ENCODE results near the gene LOX. TPM values are rescaled to one million over a fixed set of nuclear protein-coding genes. Genes with fewer than 3 reads are reported as not detected.

The LOX gene
- total RNA-seq, 2 experiments from 2014 or later = not detected

DNA sequence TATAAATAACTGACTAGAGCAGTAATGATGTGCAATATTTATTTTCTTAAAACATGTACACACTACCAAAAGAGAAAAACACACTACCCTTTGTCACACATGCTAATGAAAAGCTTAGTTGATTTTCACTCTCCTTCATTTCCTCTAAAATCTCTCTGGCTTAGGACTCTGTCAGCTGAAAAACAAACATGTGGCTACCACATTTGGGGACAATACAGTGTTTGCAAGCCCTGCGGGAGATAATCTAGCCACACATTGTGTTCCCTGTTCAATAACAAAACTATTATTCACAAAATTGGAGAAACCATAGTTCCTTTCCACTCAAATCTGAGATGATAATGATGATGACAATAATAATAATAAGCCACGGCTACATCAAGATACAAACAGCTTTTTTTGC lies 3.5 kb upstream of the LOX start:
- Mint-ChIP-seq H3K9me3 (no peaks in the 10 kb centered on the region), H3K4me3 (no peak overlapping the region), H3K4me1 (peaks cover 17% of the 10 kb centered on the region), H3K27ac (no peak overlapping the region), H3K36me3 (peaks cover 3% of the 10 kb centered on the region), H3K27me3 (peaks cover 49% of the 10 kb centered on the region)
- no peak for DNase-seq

DNA sequence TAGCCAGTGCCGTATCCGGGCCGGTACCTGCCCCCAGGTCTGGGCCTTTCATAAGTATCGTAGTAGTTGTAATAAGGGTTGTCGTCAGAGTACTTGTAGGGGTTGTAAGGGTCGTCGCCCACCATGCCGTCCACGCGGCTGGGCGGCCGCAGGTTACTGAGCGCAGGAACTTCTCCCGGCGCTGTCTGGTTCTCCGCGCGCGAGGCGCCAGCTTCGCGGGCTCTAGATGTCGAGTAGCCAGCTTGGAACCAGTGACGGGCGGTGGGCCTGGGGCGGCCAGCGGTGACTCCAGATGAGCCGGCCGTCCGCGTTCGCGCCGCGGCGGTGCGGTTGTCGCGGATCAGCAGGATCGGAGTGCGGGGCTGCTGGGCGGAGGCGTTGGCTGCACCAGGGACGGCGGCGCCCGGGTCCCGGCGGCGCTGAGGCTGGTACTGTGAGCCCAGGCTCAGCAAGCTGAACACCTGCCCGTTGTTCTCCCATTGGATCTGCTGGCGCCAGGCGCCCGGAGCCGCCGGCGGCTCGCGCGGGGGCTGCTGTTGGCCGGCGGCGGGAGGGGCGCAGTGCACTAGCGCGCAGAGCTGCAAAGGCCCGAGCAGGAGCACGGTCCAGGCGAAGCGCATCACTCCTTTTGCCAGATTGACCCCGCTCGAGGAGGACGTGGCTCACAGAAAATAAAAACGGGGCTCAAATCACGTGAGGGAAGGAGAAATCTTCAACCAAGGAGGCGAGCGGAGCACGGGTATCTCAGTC lies 518 bp downstream of the LOX start:
- Mint-ChIP-seq H3K4me3 (peak overlapping the region; percentile 74), H3K4me1 (peaks cover 17% of the 10 kb centered on the region), H3K36me3 (peaks cover 3% of the 10 kb centered on the region), H3K9me3 (no peaks in the 10 kb centered on the region), H3K27me3 (peaks cover 77% of the 10 kb centered on the region), H3K27ac (no peak overlapping the region)
- DNase-seq = peak; percentile 23

DNA sequence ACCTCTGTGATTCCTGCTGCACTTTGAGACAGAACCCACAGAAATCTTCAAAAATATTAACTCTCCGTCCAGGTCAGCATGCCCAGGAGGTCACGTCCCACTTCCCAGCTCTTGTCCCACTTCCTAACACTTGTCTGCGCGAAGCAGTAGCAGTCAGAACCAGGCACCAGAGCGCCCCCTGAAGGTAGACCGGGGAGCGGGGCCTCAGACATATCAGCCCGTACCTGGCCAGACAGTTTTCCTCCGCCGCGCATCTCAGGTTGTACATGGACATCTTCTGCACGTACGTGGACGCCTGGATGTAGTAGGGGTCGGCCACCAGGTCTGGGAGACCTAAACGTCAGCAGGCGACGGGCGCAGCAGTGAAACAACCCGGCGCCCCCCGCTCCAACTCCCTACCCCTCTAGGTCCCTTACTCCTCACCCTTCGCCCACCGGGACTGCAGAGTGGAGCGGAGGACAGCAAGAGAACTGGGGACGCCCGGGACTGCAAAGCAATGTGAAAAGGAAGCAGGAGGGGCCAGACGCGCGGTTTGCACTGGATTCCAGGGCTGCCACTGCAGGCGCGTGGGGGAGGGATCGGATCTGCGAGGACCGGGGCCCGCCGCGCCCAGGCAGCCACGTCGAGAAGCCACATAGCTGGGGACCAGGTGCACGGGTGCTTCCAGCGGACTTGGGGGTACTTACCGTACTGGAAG lies 1.2 kb downstream of the LOX start:
- peaks cover 72% of the 10 kb centered on the region for H3K27me3 Mint-ChIP-seq
- H3K9me3 Mint-ChIP-seq = no peaks in the 10 kb centered on the region
- DNase-seq = peak; percentile 51
- H3K36me3 Mint-ChIP-seq = peaks cover 3% of the 10 kb centered on the region
- H3K4me3 Mint-ChIP-seq = peak overlapping the region; percentile 74
- peaks cover 17% of the 10 kb centered on the region for H3K4me1 Mint-ChIP-seq
- no peak overlapping the region for H3K27ac Mint-ChIP-seq

DNA sequence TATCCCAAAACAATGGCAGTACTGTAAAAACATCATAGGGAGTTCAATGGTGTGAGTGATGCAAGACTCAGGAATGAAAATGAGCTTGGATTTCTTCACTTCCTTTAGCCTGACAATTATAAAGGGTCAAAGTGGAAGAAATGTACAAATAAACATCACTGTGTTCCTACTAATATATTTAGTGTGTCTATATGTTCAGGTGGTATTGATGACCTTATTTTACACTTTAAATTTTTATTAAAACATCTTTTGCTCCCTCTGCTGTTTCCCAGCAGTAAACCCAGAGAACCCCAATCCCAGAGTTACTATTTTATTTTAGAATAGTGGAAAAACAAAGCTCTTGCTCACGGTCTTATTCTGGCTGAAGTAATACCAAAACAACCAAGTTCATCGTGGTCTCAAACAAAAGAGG lies 2.0 kb downstream of the LOX start:
- no peaks in the 10 kb centered on the region for H3K9me3 Mint-ChIP-seq
- peaks cover 17% of the 10 kb centered on the region for H3K4me1 Mint-ChIP-seq
- H3K27me3 Mint-ChIP-seq = peaks cover 67% of the 10 kb centered on the region
- peaks cover 3% of the 10 kb centered on the region for H3K36me3 Mint-ChIP-seq
- no peak overlapping the region for H3K4me3 Mint-ChIP-seq
- no peak for DNase-seq
- H3K27ac Mint-ChIP-seq = no peak overlapping the region

DNA sequence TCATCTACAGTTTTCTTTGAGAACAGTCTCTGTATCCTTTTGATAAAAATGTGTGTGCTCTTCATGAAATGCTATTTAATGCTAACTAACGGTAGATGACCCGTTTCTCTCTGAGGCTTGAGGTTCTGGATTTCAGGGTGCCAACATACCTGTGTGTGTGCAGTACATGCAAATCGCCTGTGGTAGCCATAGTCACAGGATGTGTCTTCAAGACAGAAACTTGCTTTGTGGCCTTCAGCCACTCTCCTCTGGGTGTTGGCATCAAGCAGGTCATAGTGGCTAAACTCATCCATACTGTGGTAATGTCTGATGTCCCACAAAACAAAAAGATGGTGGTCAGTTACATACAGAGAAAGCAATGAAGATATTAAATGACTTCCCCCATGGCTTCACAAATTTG lies 4.2 kb downstream of the LOX start:
- peaks cover 17% of the 10 kb centered on the region for H3K4me1 Mint-ChIP-seq
- no peak overlapping the region for H3K4me3 Mint-ChIP-seq
- no peak overlapping the region for H3K27ac Mint-ChIP-seq
- H3K27me3 Mint-ChIP-seq = peaks cover 50% of the 10 kb centered on the region
- DNase-seq = no peak
- H3K36me3 Mint-ChIP-seq = peaks cover under 1% of the 10 kb centered on the region
- no peaks in the 10 kb centered on the region for H3K9me3 Mint-ChIP-seq

DNA sequence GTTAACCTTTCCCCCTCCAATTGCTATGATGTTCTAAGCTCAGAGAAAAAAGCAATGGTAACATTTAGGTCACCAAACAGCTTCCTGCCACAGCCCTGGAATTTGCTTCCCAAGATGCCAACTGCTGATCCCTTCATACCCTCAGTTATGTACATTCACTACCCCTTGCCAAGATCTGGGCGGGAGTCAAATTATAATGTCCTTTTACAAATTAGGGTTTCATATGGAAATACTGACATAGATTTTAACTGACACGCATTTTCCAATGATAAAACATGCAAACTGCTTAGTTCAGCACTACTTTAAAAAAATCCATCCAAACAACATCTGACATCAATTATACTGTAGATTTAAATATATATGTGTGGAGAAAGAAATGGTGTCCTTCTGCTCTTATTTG lies 5.0 kb downstream of the LOX start:
- H3K9me3 Mint-ChIP-seq = no peaks in the 10 kb centered on the region
- H3K27ac Mint-ChIP-seq = no peak overlapping the region
- no peak overlapping the region for H3K4me3 Mint-ChIP-seq
- DNase-seq = no peak
- H3K36me3 Mint-ChIP-seq = no peaks in the 10 kb centered on the region
- H3K4me1 Mint-ChIP-seq = peaks cover 13% of the 10 kb centered on the region
- peaks cover 45% of the 10 kb centered on the region for H3K27me3 Mint-ChIP-seq

DNA sequence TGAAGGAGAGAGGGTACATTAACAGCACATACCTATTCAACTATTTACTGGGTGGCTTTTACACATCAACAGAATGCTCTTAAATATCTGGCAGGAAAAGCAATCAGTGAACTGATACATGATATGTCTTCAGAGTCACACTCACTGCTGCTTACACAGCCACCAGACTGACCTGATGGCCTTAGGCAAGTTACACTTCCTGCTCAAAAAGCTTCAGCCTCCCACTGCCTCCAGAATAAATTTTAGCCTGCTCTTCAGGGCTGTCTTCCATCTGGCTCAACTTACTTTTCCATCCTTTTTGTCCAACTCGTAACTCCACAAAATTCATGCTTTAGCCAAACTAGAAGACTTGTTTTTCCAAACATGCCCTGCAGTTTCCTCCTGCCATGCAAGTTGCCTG lies 10.7 kb downstream of the LOX start:
- Mint-ChIP-seq H3K9me3 (no peaks in the 10 kb centered on the region), H3K4me1 (no peaks in the 10 kb centered on the region), H3K27me3 (peaks cover 4% of the 10 kb centered on the region), H3K4me3 (no peak overlapping the region), H3K36me3 (no peaks in the 10 kb centered on the region), H3K27ac (no peak overlapping the region)
- no peak for DNase-seq

DNA sequence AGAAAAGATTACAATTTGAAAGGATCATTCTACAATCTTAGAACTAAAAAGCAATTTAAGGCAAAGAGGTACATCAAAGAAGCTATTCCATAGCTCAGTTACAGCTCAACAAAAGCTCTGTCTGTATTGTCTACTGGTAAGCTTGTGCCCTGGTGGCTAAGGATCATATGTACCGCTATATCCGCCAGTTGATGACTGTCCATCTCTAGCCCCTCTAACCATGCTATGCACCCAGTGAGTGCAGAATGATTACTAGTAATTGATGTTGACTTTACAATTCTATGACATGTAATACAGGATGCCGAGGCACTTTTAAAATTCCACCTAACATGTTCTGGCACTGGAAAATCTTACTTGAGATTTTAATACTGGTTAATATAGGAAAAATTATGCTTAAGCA lies 13.1 kb downstream of the LOX start:
- no peaks in the 10 kb centered on the region for H3K4me1 Mint-ChIP-seq
- H3K27ac Mint-ChIP-seq = no peak overlapping the region
- H3K36me3 Mint-ChIP-seq = no peaks in the 10 kb centered on the region
- DNase-seq = no peak
- H3K4me3 Mint-ChIP-seq = no peak overlapping the region
- H3K27me3 Mint-ChIP-seq = peaks cover 4% of the 10 kb centered on the region
- no peaks in the 10 kb centered on the region for H3K9me3 Mint-ChIP-seq

DNA sequence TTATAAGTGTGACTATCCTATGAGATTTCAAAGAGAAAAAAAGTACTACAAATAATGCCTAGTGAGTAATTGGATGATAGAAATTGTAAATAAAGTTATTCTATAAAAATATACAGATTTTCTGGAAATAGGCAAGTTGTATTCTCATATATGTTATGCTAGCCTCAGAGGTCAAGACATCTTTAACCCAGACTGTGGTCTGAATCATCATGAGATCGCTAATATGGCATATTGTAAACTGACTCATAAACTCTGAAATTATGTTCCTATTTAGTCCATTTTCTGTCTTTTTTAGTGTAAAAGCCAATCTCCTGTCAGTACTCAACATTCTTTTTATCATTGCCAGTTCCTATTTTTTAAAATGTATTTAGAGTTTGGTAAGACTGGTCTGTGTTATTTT lies 14.2 kb downstream of the LOX start:
- peaks cover 4% of the 10 kb centered on the region for H3K27me3 Mint-ChIP-seq
- H3K4me1 Mint-ChIP-seq = no peaks in the 10 kb centered on the region
- no peak overlapping the region for H3K4me3 Mint-ChIP-seq
- H3K27ac Mint-ChIP-seq = no peak overlapping the region
- H3K9me3 Mint-ChIP-seq = no peaks in the 10 kb centered on the region
- H3K36me3 Mint-ChIP-seq = no peaks in the 10 kb centered on the region
- no peak for DNase-seq

DNA sequence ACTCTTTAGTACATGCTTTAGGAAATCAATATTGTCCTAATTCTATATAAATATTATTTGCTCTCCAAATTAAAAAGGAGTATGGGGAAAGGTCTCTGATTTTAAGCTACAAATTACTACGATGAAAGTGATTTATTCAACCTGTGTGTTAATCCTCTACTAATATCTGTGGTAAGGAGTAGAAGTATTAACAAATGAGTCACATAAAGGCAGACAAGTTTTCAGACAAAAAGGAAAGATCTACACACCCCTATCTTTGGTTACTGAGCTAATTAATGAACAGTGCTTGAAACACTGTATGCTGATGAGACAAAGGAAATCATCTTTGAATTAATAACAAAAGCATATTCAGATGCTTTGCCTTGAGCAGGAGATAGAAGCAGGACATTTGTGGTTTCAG lies 15.9 kb downstream of the LOX start:
- Mint-ChIP-seq H3K27ac (no peak overlapping the region), H3K4me3 (no peak overlapping the region), H3K27me3 (no peaks in the 10 kb centered on the region), H3K4me1 (no peaks in the 10 kb centered on the region), H3K9me3 (no peaks in the 10 kb centered on the region), H3K36me3 (no peaks in the 10 kb centered on the region)
- no peak for DNase-seq

DNA sequence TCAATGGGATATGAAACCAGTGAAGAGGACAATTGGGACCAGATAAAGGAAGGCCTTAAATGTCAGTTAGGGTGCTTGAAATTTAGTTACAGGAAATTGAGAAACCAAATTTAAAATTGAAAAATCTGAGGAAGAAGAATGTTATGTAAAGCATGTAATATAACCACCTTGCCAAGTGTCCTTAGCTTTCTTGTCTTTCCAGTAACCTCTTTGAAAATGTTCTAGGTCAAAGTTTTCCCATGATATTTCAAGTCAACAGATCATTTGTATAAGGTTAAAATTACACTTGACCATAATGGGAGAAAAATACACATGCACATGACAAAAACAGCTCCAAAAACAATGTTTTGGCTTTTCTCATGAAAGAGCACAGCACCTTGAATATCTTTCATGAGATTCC lies 21.1 kb downstream of the LOX start:
- H3K4me1 Mint-ChIP-seq = no peaks in the 10 kb centered on the region
- H3K36me3 Mint-ChIP-seq = peaks cover 21% of the 10 kb centered on the region
- H3K9me3 Mint-ChIP-seq = no peaks in the 10 kb centered on the region
- H3K27ac Mint-ChIP-seq = no peak overlapping the region
- no peak overlapping the region for H3K4me3 Mint-ChIP-seq
- no peaks in the 10 kb centered on the region for H3K27me3 Mint-ChIP-seq
- DNase-seq = no peak

DNA sequence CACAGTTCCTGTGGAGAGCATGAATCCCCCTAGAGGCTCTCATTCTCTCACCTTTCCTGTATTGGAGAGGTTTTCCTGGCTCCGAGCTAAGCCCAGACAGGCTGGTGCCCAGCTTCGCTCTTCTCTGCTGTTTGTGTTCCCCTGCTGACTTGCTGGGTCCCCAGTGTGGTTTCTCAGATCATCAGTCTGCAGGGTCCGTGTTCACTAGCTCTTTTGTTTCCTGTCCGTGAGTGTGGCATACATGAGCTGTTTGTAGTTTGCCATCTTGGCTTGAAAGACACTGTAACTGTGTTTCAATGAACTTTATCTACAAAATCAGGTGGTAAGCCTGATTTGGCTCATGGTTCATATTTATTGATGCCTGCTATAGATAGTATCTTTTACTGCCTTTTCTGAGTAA lies 23.8 kb downstream of the LOX start:
- Mint-ChIP-seq H3K4me1 (no peaks in the 10 kb centered on the region), H3K27me3 (no peaks in the 10 kb centered on the region), H3K27ac (no peak overlapping the region), H3K36me3 (peaks cover 40% of the 10 kb centered on the region), H3K9me3 (no peaks in the 10 kb centered on the region), H3K4me3 (no peak overlapping the region)
- no peak for DNase-seq

DNA sequence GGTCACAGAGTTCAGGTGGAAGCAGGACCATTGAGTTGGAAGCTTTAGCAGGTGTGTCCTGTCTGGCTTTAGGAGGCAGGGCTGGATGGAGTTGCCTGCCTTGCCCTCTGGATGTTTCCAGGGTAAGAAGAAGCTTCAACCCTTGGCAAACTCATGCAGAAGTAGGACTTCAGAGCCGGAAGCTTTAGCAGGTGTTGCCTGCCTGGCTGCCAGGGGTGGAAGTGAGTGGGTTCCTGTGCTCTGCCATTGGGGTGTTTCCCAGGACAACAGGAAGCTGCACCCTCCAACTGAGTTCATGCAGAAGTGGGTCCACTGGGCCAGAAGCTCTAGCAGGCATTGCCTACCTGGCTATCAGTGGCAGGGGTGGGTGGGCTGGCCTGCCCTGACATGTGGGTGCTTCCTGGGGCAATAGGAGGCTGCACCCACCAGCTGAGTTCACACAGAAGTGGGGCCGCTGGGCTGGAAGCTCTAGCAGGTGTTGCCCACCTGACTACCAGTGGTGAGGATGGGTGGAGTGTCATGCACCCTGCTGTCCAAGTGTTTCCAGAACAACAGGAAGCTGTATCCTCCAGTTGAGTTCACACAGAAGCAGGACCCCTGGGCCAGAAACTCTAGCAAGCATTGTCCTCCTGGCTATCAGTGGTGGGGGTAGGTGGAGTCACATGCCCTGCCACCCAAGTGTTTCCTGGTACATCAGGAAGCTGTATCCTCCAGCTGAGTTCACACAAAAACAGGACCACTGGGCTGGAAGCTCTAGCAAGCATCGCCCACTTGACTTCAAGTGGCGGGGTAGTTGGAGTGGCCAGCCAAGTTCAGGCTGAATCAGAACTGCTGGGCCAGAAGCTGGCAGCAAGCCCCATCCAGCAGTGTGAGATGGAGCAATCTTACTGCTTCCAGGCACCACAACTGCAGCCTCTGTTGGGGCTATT lies 24.6 kb downstream of the LOX start:
- H3K27ac Mint-ChIP-seq = no peak overlapping the region
- no peaks in the 10 kb centered on the region for H3K9me3 Mint-ChIP-seq
- no peak overlapping the region for H3K4me3 Mint-ChIP-seq
- H3K4me1 Mint-ChIP-seq = no peaks in the 10 kb centered on the region
- H3K27me3 Mint-ChIP-seq = no peaks in the 10 kb centered on the region
- DNase-seq = no peak
- H3K36me3 Mint-ChIP-seq = peaks cover 47% of the 10 kb centered on the region

DNA sequence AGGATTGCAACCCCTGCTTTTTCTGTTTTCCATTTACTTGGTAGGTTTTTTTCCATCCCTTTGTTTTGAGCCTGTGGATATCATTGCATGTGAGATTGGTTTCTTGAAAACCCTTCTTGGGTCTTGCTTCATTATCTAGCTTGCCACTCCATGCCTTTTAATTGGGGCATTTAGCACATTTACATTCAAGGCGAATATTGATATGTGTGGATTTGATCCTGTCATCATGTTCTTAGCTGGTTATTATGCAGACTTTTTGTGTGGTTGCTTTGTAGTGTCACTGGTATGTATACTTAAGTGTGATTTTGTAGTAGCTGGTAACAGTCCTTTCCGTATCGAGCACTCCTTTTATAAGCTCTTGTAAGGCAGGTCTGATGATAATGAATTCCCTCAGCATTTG lies 26.5 kb downstream of the LOX start:
- Mint-ChIP-seq H3K9me3 (peaks cover 2% of the 10 kb centered on the region), H3K4me1 (no peaks in the 10 kb centered on the region), H3K27ac (no peak overlapping the region), H3K4me3 (no peak overlapping the region), H3K27me3 (no peaks in the 10 kb centered on the region), H3K36me3 (peaks cover 56% of the 10 kb centered on the region)
- no peak for DNase-seq

DNA sequence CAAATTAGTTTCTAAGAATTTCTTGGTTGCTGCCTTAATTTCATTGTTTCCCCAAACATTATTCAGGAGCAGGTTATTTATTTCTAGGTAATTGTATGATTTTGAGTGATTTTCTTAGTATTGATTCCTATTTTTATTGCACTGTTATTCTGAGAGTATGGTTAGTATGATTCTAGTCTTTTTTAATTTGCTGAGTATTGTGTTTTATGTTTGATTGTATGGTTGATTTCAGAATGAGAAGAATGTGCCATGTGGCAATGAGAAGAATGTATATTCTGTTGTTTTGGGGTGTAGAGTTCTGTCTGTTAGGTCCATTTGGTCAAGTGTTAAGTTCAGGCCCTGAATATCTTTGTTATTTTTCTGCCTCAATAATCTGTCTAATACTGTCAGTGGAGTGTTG lies 27.1 kb downstream of the LOX start:
- peaks cover 4% of the 10 kb centered on the region for H3K9me3 Mint-ChIP-seq
- H3K27ac Mint-ChIP-seq = no peak overlapping the region
- H3K27me3 Mint-ChIP-seq = no peaks in the 10 kb centered on the region
- H3K4me1 Mint-ChIP-seq = no peaks in the 10 kb centered on the region
- no peak for DNase-seq
- no peak overlapping the region for H3K4me3 Mint-ChIP-seq
- H3K36me3 Mint-ChIP-seq = peaks cover 60% of the 10 kb centered on the region

Measured in activated naive CD8-positive, alpha-beta T cell treated with anti-CD3 and anti-CD28 coated beads for 36 hours (primary cell).